ENCODE data around the gene MYOZ2. TPM values are rescaled to one million over a fixed set of nuclear protein-coding genes. Genes with fewer than 3 reads are reported as not detected.

MYOZ2 gene
- total RNA-seq, 1 donor from 2014 or later: 0.23 TPM

DNA sequence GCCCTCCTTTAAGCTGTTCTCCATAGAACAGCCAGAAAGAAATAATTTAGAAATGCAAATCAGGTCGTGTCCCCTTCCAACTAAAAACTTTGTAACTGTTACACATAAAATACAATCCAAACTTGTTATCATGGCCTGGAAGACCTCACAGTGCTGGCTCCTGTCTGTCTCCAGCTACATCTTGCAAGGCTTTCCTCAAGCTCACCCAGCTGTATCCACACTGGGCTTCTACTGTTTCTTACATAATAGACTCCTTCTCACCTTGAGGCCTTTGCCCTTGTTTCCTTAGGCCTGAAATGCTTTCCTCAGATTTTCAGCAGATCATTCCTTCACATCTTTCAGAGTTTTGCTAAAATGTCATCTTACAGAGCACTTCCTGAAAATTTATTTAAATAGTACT, 43.4 kb downstream of the MYOZ2 start:
- no peak for DNase-seq
- Histone ChIP-seq H3K4me3 (no peak overlapping the region), H3K27me3 (no peaks in the 10 kb centered on the region), H3K4me1 (no peaks in the 10 kb centered on the region), H3K9me3 (no peaks in the 10 kb centered on the region), H3K36me3 (no peaks in the 10 kb centered on the region), H3K27ac (no peak overlapping the region)
- ATAC-seq: no peak
- intact Hi-C loops (cut with DNase I): no loop called here
- TF ChIP-seq, protein P1, sequence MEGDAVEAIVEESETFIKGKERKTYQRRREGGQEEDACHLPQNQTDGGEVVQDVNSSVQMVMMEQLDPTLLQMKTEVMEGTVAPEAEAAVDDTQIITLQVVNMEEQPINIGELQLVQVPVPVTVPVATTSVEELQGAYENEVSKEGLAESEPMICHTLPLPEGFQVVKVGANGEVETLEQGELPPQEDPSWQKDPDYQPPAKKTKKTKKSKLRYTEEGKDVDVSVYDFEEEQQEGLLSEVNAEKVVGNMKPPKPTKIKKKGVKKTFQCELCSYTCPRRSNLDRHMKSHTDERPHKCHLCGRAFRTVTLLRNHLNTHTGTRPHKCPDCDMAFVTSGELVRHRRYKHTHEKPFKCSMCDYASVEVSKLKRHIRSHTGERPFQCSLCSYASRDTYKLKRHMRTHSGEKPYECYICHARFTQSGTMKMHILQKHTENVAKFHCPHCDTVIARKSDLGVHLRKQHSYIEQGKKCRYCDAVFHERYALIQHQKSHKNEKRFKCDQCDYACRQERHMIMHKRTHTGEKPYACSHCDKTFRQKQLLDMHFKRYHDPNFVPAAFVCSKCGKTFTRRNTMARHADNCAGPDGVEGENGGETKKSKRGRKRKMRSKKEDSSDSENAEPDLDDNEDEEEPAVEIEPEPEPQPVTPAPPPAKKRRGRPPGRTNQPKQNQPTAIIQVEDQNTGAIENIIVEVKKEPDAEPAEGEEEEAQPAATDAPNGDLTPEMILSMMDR (IDR thresholded peaks at IDR 0.05): no peak

DNA sequence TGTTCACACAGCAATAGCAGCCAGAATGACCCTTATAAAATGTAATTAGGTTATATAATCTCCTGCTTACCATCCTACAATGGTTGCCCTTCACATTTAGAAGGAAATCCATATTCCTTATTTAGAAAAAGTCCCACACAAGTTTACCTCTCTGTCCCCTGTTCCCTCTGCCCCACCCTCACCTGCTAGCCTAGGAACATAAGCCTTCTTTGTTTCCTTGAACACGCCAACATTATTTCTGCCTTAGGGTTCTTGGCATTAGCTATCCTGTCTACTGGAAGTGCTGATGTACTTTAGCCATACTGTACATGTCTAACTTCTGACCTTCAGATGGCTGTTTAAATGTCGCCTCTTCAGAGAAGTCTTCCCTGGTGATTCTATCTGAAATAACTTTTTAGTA, 48.5 kb downstream of the MYOZ2 start:
- TF ChIP-seq, protein P1 (IDR thresholded peaks at IDR 0.05): no peak
- Histone ChIP-seq H3K4me3 (no peak overlapping the region), H3K36me3 (no peaks in the 10 kb centered on the region), H3K4me1 (no peaks in the 10 kb centered on the region), H3K27me3 (no peaks in the 10 kb centered on the region), H3K27ac (no peak overlapping the region), H3K9me3 (no peaks in the 10 kb centered on the region)
- ATAC-seq (no peak), DNase-seq (no peak)
- intact Hi-C loops (cut with DNase I): no loop called here

DNA sequence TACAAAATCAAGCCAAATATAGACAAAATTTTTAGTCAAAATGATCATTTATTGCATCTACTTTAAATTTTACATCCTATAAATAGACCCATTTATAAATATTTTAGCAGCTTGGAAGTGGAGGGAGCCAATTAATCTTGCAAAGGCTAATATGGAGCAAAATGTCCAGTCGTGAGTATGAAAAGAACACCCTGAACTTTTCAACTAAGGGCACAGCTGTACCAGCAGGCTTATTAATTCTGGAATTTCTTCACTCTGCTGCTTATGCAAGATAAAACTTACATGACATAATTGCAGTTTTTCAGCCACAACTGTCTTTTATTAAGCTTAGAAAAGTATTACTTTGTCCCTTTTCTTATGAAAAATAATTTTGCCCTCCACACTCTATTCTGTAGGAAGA, 54.0 kb downstream of the MYOZ2 start:
- TF ChIP-seq, protein P1 (IDR thresholded peaks at IDR 0.05): no peak
- H3K9me3 ChIP-seq: no peaks in the 10 kb centered on the region
- no peak overlapping the region for H3K27ac ChIP-seq
- intact Hi-C loops (cut with DNase I): no loop called here
- ATAC-seq (peak; percentile 40), DNase-seq (no peak)
- no peaks in the 10 kb centered on the region for H3K27me3 ChIP-seq
- H3K4me3 ChIP-seq: no peak overlapping the region
- H3K4me1 ChIP-seq: no peaks in the 10 kb centered on the region
- no peaks in the 10 kb centered on the region for H3K36me3 ChIP-seq

DNA sequence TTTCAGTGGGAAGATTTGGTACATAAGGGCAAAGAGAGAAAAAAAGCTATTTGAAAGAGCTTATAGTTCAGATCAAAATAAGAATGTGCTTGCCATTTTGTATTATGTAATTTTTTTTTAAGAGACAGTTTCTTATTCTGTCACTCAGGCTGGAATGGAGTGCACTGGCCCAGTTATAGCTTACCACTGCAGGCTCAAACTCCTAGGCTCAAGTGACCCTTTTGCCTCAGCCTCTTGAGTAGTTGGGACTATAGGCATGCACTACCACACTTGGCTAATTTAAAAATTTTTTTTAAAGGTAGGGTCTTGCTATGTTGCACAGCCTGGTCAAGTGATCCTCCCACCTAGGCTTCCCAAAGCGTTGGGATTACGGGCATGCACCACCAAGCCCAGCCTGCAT, 54.7 kb downstream of the MYOZ2 start:
- DNase-seq: no peak

DNA sequence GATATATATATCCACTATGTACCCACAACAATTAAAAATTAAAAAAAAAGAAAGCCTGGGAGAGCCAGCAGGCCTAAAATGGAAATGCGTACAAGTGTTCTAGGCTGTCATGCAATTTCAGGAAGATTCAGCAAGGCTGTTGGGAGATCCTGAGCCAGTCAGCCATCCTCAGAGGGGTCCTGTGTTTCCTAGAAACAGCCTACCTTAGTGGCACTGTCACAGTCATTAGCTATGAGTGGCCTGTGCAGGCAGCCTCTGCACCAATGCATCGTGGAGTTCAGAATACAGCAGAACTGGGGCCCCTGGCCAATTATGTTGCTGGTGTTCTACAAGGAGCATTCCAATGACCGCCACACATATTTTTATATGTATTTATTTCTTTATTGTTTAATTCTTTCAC, 55.9 kb downstream of the MYOZ2 start:
- Histone ChIP-seq H3K36me3 (no peaks in the 10 kb centered on the region), H3K4me3 (no peak overlapping the region), H3K27ac (no peak overlapping the region), H3K9me3 (no peaks in the 10 kb centered on the region), H3K4me1 (no peaks in the 10 kb centered on the region), H3K27me3 (no peaks in the 10 kb centered on the region)
- intact Hi-C loops (cut with DNase I): no loop called here
- no peak for ATAC-seq
- no peak for DNase-seq
- TF ChIP-seq, protein P1 (IDR thresholded peaks at IDR 0.05): no peak

More for the DNA sequence above, 54.7 kb downstream of the MYOZ2 start:
- no peaks in the 10 kb centered on the region for H3K9me3 ChIP-seq
- no peaks in the 10 kb centered on the region for H3K36me3 ChIP-seq
- TF ChIP-seq, protein P1 (IDR thresholded peaks at IDR 0.05): no peak
- H3K4me1 ChIP-seq: no peaks in the 10 kb centered on the region
- no peak for ATAC-seq
- no peak overlapping the region for H3K27ac ChIP-seq
- H3K27me3 ChIP-seq: no peaks in the 10 kb centered on the region
- intact Hi-C loops (cut with DNase I): no loop called here
- no peak overlapping the region for H3K4me3 ChIP-seq

DNA sequence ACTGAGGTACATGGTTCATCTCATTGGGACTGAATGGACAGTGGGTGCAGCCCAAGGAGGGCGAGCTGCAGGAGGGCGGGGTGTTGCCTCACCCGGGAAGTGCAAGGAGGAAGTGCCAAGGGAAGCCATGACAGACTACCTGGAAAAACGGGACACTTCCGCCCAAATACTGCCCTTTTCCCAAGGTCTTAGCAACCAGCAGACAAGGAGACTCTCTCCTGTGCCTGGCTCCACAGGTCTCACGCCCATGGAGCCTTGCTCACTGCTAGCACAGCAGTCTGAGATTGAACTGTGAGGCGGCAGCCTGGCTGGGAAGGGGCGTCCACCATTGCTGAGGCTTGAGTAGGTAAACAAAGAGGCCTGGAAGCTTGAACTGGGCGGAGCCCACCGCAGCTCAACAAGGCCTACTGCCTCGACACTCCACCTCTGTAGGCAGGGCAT, 62.2 kb downstream of the MYOZ2 start:
- H3K27ac ChIP-seq: no peak overlapping the region
- no peak overlapping the region for H3K4me3 ChIP-seq
- H3K9me3 ChIP-seq: no peaks in the 10 kb centered on the region
- H3K36me3 ChIP-seq: no peaks in the 10 kb centered on the region
- intact Hi-C loops (cut with DNase I): no loop called here
- H3K4me1 ChIP-seq: no peaks in the 10 kb centered on the region
- ATAC-seq (no peak), DNase-seq (no peak)
- H3K27me3 ChIP-seq: no peaks in the 10 kb centered on the region
- TF ChIP-seq, protein P1 (IDR thresholded peaks at IDR 0.05): no peak

Data from upper lobe of right lung (tissue), 1 donor.